Upper lobe of right lung (tissue), 1 donor: ENCODE data around the gene CUZD1. TPM values are rescaled to one million over a fixed set of nuclear protein-coding genes. Genes with fewer than 3 reads are reported as not detected.
"Not testable (repeated sequence)": the region's sequence is repeated elsewhere in the genome, so short reads cannot be mapped to it uniquely, and the experiment has no call there.

Experiments
- ATAC-seq: fragments of 200-7000 bp; cut with Tn5 transposase; one replicate; pipeline ENCODE4 v1.9.1; 2020; ENCODE audit warnings: mild to moderate bottlenecking, moderate library complexity
- DNase-seq: peaks from one replicate; pipeline ENCODE4 v3.0.0-alpha.2; 2020
- H3K27ac ChIP-seq: fragments of 200-600 bp; one replicate; pipeline ENCODE4 v1.8.0; 2022
- H3K27me3 ChIP-seq: fragments of 200-600 bp; one replicate; pipeline ENCODE4 v1.8.0; 2022; ENCODE audit warnings: mild to moderate bottlenecking
- H3K36me3 ChIP-seq: fragments of 200-600 bp; one replicate; pipeline ENCODE4 v1.8.0; 2022
- H3K4me1 ChIP-seq: fragments of 200-600 bp; one replicate; pipeline ENCODE4 v1.8.0; 2022
- H3K4me3 ChIP-seq: fragments of 200-600 bp; one replicate; pipeline ENCODE4 v1.8.0; 2022; ENCODE audit warnings: mild to moderate bottlenecking
- H3K9me3 ChIP-seq: fragments of 200-600 bp; one replicate; pipeline ENCODE4 v1.8.0; 2022
- CTCF ChIP-seq: fragments of 200-600 bp; IDR thresholded peaks from one replicate; pipeline ENCODE4 v1.8.0; 2022; ENCODE audit warnings: antibody characterized with exemption
- intact Hi-C: fragments of 100-400 bp; cut with DNase I; formaldehyde crosslinking; loops from one replicate; pipeline ENCODE4 v1.11.0; 2022
- total RNA-seq: library from RNA; stranded (reverse); fragmentation: NEBNext Ultra II Directional; extraction: Animal tissue kit (Norgen Biotek cat#: 25700); gene quantifications from one replicate; pipeline ENCODE4 v1.2.1, GENCODE V29; 2021
- donor health status: DM: no; HTN: yes; CAD: no; lungs with severe emphysema.

Gene CUZD1
- total RNA-seq, 1 donor from 2014 or later: 0.78 TPM

DNA sequence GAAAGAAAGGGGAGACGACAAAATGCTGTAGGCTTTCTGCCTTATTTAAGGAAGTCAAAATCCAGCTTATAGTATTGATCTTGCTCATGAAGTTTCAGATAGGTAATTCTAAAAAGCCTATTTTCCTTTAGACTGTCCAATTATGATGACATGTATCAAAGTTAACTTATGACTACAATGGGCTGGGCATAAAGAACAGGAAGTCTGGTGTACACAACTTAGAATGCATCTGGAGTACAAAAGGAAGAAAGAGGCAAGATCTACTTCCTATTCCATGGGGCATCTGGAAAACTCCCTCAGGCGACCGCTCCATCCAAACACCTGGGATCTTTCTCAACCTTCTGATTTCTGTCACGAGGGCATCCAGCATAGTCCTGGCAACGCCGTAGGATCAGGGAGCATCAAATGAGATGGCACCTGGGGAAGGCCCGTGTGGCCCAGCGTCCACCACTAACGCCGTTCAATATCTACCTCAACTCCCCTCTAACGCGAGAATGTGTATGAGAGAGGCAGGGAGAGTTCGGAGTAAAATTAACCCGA lies 33.2 kb upstream of the CUZD1 start:
- Histone ChIP-seq H3K4me3 (peak overlapping the region; percentile 67), H3K27me3 (no peaks in the 10 kb centered on the region), H3K4me1 (peaks cover 6% of the 10 kb centered on the region), H3K36me3 (no peaks in the 10 kb centered on the region), H3K9me3 (no peaks in the 10 kb centered on the region), H3K27ac (peak overlapping the region; percentile 34)
- ATAC-seq (no peak), DNase-seq (no peak)
- no peak for TF ChIP-seq CTCF
- intact Hi-C loops: no loop called here

GRCh38 chr10:122877264-122877663 lies 31.6 kb upstream of the CUZD1 start:
- Histone ChIP-seq H3K36me3 (no peaks in the 10 kb centered on the region), H3K4me3 (no peak overlapping the region), H3K27me3 (no peaks in the 10 kb centered on the region), H3K4me1 (peaks cover 6% of the 10 kb centered on the region), H3K27ac (no peak overlapping the region), H3K9me3 (no peaks in the 10 kb centered on the region)
- no peak for TF ChIP-seq CTCF
- ATAC-seq (no peak), DNase-seq (no peak)
- intact Hi-C loops: no loop called here

GRCh38 chr10:122876467-122876855 lies 30.8 kb upstream of the CUZD1 start:
- H3K36me3 ChIP-seq: no peaks in the 10 kb centered on the region
- H3K9me3 ChIP-seq: no peaks in the 10 kb centered on the region
- DNase-seq (no peak), ATAC-seq (no peak)
- no peak overlapping the region for H3K27ac ChIP-seq
- intact Hi-C loops: no loop called here
- H3K4me3 ChIP-seq: no peak overlapping the region
- no peaks in the 10 kb centered on the region for H3K27me3 ChIP-seq
- TF ChIP-seq CTCF: no peak
- peaks cover 6% of the 10 kb centered on the region for H3K4me1 ChIP-seq

DNA sequence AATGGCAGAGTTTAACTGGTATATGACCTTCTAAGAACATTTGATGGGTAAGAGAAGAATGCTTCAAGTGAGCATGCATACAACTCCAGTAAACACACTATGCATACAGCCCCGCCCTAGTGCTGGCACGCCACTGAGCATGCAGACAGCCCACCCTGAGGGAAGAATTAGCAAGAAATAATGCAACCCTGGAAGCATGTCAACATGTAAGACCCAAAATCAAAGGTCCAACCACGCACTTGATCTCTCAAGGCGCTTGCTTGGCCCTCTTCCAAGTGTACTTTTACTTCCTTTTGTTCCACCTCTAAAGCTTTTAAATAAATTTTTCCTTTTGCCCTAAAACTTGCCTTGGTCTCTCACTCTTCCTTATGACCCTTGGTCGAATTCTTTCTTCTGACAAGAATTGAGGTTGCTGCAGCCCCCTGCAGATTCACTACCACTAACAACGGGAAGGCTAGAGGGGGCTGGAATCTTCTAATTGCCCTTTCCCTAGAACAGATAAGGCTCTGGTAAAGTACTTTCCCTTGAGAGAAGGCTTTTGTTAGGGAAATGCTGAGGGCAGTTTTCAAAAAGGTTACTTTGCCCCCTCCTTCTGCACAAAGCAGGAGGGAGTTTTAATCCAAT lies 30.3 kb upstream of the CUZD1 start:
- no peaks in the 10 kb centered on the region for H3K36me3 ChIP-seq
- H3K27me3 ChIP-seq: no peaks in the 10 kb centered on the region
- H3K27ac ChIP-seq: no peak overlapping the region
- DNase-seq: no peak
- intact Hi-C loops: no loop called here
- ATAC-seq: no peak
- TF ChIP-seq CTCF: no peak
- no peaks in the 10 kb centered on the region for H3K9me3 ChIP-seq
- H3K4me1 ChIP-seq: peaks cover 6% of the 10 kb centered on the region
- H3K4me3 ChIP-seq: no peak overlapping the region

DNA sequence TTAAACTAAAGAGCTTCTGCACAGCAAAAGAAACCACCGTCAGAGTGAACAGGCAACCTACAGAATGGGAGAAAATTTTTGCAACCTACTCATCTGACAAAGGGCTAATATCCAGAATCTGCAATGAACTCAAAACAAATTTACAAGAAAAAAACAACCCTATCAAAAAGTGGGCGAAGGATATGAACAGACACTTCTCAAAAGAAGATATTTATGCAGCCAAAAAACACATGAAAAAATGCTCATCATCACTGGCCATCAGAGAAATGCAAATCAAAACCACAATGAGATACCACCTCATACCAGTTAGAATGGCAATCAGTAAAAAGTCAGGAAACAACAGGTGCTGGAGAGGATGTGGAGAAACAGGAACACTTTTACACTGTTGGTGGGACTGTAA lies 26.3 kb upstream of the CUZD1 start:
- H3K9me3 ChIP-seq, H3K4me1 ChIP-seq, H3K4me3 ChIP-seq, H3K27me3 ChIP-seq, DNase-seq, intact Hi-C loops, ATAC-seq, H3K36me3 ChIP-seq, H3K27ac ChIP-seq: not testable (repeated sequence)

DNA sequence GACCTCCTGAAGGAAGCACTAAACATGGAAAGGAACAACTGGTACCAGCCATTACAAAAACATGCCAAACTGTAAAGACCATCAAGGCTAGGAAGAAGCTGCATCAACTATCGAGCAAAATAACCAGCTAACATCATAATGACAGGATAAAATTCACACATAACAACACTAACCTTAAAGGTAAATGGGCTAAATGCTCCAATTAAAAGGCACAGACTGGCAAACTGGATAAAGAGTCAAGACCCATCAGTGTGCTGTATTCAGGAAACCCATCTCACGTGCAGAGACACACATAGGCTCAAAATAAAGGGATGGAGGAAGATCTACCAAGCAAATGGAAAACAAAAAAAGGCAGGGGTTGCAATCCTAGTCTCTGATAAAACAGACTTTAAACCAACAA lies 23.1 kb upstream of the CUZD1 start:
- H3K27ac ChIP-seq, H3K27me3 ChIP-seq, H3K36me3 ChIP-seq, DNase-seq, H3K9me3 ChIP-seq, intact Hi-C loops, H3K4me1 ChIP-seq, H3K4me3 ChIP-seq, ATAC-seq: not testable (repeated sequence)

GRCh38 chr10:122866757-122867482 lies 21.3 kb upstream of the CUZD1 start:
- H3K9me3 ChIP-seq, H3K27ac ChIP-seq, H3K4me1 ChIP-seq, H3K27me3 ChIP-seq, H3K36me3 ChIP-seq, DNase-seq, ATAC-seq, intact Hi-C loops, H3K4me3 ChIP-seq: not testable (repeated sequence)
